Activated T-cell treated with anti-CD3 and anti-CD28 coated beads for 24 hours (primary cell): ENCODE data around the gene LEKR1.
"Not testable (repeated sequence)": the region's sequence is repeated elsewhere in the genome, so short reads cannot be mapped to it uniquely, and the experiment has no call there.

Source experiments
- DNase-seq: peaks from one replicate; pipeline ENCODE4 v3.0.0-alpha.2; 2020; ENCODE audit warnings: low read depth

LEKR1 gene

DNA sequence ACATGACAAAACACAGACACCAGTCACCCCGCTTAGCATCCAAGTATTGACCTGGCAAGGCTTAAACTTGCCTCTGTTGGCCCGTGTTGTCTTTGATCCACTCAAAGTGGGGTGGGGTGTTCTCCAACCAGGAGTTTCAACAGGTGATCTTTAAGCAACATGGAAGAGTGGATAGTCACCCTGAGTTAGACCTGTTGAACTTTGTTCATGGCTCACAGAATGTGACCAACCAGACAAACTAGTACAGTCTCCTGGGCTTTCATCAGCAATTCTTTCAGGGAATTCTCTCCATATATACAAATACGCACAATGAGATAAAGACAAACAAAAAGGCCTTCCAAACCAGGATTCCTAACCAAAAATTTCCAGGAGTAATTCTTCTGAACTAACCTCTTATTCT is 11.9 kb downstream of the LEKR1 start:
- DNase-seq = no peak

DNA sequence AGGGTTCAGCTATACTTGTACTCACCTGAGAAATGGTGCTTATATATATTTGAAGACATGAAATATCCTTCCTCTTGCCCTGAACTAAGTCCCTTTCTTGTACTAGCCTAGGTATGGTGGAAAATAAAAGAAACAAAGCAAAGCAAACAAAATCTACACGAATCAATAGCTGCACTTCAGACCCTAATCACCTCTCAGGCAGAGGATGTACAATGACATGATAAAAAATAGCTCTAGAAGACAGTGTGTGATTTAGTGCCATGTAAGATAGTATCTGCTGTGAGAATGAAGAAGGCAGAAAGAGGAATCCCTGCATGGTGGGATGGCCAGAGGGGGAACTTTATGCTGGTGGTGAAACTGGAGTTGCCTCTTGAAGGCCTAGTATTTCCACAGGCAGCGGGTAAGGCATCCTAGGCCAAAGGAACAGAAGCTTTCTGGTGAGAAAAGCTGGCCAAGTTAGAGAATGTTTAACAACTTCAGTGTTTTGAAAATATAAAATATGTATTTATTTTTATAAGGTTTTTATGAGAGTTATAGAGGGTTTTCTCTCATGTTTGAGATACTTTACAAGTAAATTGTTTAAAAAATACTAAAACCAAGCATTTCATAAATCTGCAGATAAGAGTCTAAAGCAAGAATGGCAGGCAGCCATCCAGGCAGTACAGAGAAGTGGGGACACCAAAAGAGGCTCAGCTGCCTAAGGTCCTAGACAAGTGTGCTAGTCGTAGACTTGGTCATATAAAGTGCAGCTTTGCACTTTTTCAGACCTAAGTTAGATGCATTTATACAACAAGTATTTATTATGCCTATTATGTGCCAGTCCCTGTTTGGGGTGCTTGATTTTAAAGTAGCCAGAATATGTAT is 14.9 kb downstream of the LEKR1 start:
- DNase-seq = no peak

DNA sequence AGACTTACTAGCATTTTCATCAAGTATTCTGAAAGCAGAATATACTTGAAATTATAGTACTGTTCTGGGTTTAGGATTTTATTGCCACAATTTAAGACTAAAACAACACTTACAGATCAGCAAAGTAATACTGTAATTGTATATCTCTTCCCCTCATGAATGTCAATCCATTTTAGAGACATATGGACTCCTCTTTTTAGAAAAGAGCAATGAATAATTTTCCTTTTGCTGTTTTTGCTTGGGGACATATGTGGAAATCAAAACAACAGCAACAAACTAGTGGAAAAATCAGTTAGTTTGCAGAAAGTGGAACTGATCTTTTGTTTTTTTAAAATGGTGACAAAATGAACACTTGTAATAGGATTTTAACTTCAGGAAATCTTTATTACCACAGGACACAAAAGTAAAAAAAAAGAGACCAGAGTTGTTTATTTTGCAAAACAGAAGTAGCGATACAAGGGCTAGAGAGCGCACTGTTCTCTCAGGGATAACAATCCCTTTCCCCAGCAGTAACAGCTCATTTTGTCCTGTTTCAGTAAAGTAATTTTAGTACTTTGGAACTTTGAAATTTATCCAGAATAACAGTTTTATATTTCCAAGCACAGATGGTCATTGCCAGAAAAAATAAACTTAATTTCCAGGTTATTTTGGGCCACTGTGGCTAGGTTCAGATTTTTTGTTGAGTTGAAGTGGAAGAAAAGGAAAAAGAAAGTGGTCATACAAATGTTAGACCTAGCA is 17.1 kb downstream of the LEKR1 start:
- no peak for DNase-seq

DNA sequence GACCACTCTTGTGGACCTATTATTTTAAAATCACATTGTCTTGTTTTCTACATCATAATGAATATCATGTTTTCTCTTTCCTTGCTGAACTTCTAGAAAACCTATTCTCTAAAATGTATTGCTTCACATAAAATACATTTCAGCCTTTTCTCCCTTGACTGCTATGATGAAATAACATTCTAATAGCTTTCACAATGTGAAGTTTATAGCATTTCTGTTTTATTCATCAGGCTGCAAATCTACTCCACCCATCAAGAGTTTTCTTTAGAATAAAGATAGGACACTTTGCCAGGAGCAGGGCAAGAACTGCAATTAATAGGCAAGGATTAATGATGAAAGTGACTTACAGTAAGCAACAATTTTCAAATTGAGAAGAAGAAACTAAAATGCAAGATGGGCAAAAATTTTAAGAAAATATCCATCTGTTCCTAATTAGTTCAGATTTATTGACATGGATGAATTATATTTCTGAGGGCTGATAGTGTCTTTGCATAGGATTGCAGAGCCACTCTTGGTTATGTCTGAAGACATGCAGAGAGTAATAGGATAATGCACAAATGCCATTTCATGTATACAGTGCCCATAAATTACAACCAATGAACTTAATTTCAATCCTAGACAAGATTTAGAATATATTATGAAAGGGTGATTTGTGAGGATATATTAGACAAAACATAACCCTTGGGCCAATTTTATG is 21.7 kb downstream of the LEKR1 start:
- no peak for DNase-seq

DNA sequence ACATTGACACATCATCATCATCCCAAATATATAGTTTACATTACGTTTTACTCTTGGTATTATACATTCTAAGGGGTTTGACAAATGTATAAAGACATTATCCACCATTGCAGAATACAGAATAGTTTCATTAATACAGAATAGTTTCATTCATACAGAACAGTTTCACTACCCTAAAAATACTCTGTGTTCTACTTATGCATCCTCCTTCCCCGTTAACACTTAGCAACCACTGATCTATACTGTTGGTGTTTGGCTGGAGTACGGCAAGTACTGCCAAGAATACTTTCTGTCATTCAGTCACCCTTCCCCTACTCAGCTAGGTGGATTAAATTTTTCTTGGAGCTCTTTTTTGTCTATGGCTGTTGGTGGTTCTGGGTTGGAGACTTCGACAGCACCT is 33.4 kb downstream of the LEKR1 start:
- no peak for DNase-seq

DNA sequence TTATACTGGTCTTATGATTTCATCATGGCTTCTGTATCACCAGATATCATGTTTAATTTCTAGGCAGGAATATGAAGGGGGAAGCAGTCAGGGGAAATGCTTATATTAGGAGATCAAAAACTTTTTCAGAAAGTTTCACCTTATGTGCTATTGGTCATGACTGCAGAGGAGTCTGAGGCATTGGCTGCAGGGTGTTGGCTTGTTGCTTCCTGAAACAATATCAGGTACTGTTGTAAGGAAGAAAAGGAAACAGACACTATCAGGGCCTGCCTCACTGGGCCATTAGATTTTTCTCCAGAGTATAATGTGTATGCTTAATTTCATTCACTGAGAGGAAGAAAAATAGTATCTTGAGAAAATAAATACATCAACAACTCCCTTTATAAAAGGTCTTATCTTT is 34.7 kb downstream of the LEKR1 start:
- no peak for DNase-seq

DNA sequence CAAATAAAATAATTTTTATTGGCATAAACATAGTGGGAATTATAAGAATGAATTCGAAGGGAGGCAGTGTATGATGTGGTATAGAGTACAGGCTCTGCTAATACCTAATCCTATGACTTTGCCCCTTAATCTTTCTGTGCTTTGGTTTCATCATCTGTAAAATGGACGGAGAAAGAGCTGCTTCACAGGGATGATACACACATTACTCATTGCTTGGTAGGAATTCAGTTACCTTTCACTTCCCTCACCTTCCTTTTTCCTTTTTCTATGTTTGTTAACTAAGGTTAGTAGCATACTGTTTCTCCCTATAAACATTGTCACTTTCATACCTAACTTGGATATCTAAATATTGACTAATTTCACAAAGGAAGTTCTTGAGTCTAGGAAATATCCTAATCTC is 36.2 kb downstream of the LEKR1 start:
- no peak for DNase-seq

DNA sequence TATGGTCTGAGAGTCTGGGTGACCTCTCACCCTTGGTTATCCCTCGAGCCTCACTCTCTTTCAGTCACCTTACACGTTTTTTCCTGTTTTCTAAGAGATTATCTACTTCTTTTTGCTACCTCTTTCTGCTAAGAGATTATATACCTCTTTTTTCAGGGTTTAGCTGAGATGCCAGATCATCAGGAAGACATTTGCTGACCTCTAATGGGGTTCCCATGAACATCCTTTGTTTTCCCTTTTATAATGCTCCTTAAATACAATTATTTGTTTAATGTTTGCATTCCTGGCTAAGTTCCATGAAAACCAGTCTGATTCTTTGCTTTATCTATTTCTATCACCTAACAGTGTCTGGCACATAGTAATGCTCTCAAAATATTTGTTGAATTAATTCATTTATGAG is 39.6 kb downstream of the LEKR1 start:
- no peak for DNase-seq

DNA sequence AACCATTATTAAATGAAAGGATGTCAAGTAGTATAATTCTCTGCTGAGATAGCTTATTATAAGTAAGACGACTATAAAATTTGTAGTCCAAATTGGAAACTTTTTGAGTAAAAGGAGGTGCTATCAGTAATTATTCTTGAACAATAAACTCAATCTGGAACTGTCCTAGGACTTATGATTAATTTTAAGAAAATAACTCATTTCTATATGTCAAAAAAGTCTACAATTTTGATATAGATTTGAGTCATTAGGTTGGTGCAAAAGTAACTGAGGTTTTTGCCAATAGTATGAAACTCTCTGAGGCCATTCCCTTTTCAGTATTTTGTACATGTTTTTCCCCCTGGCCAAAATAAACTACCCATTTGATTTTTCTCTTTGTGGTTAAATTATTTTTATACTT is 41.0 kb downstream of the LEKR1 start:
- no peak for DNase-seq

DNA sequence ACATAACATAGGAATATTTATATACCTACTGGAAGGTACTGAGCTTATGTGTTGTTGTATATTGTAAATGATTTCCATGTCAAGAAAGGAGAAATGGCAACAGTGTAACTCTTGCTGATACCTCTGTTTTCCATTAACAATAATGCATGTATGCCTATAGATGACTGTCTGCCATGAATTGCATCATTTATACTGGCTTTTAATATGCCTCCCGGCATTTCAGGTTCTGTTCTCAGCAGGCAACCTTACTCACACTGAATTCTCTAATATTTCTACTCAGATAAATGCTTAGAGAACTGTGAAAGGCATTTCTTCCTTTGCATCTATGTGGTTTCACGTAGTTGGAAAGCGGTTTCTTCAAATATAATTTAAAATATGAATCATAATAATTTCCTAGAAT is 41.8 kb downstream of the LEKR1 start:
- no peak for DNase-seq

DNA sequence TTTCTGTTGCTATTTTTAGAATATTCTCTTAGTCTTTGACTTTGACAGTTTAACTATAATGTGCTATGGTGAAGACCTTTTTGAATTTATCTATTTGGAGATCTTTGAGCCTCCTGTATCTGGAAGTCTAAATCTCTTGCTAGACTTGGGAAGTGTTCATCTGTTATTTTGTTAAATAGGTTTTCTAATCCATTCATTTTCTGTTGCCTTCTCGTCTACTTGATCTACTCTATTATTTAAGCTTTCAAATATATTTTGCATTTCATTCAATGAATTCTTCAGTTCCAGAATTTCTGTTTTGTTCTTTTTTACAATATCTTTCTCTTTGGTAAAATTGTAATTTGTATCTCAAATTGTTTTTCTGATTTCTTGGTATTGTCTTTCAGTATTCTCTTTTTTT is 47.8 kb downstream of the LEKR1 start:
- DNase-seq = no peak

DNA sequence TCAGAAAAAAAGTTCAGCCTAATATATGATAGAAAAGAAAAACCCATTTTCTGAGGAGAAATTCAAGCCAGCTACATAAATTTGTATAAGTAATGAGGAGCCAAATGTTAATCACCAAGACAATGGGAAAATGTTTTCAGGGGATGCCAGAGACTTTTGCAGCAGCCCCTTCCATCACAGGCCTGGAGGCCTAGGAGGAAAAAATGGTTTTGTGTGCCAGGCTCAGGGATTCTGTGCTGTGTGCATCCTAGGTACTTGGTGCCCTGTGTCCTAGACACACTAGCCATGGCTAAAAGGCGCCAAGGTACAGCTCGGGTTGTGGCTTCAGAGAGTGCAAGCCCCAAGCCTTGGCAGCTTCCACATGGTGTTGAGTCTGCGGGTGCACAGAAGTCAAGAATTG is 53.3 kb downstream of the LEKR1 start:
- DNase-seq = not testable (repeated sequence)

DNA sequence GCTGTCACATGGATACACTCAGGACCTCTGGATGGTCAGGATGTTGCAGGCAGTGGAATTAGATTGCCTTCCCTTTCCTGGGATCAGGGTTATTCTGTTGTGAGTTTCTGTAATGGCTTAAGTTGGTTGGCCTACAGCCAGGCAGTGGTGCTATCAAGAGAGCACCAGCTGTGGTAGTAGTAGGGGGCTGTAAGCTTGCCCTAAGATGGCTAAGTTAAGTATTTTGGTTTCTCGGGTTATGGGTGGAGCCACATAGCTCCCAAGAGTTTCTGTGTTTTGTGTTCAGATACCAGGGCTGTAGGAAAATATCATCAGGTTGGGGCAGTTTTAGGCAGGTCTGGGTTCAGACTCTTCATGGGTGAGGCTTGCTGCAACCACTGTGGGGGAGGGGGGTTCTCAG is 59.6 kb downstream of the LEKR1 start:
- DNase-seq = no peak

DNA sequence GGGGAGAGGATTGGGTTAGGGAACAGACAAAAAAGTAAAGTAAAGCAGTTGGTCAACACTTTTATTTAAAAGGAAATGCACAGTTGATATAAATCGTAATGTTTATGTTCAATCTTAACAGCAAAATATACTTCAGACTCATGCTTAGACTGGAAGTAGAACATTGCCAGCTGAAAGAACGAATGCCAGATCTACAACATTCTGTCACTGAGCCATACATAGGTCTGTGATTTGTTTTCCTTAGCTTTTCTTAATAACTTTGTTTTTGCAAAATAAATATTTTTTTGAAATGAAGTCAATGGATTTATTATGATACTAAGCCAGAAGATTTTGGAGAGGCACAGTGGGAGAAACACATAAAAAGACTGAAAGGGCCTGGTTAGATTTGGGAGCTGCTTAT is 62.0 kb downstream of the LEKR1 start:
- DNase-seq = no peak

DNA sequence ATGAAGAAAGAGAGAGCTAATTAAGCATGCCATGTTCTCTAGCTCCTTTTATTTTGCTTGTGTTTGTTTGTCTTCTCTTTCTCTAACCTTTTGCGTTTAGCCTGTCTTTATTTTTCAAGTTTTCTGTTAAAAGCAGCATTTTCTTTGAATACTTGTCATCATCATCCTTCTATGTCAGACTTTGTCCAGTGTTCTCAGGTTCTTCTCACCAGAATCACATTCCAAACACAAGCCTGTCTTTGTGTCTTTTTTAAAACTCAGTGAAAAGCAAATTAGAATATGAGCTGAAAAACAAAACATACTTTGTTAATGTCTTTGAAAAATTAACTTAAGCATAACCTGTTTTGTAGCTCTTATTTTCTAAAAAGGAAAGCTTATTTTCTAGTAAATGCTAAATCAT is 62.4 kb downstream of the LEKR1 start:
- no peak for DNase-seq

DNA sequence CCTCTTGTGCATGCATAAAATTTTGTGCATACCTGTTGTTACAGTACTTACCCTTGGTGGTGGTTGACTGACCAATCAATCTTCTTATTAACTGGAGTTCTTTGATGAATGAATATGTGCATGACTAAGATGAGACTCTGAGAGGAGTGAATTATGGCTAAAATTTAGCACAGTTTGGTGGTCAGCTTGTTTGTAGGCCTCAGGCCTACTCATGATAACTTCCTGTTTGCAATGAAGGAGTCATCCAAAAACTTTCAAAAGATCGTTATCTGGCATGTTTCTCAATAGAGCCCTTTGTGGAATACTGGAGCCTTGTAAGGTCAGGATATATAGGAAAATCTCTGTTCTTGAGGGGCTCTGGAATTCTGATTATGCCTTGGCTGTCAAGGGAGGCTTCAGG is 66.5 kb downstream of the LEKR1 start:
- DNase-seq = no peak

DNA sequence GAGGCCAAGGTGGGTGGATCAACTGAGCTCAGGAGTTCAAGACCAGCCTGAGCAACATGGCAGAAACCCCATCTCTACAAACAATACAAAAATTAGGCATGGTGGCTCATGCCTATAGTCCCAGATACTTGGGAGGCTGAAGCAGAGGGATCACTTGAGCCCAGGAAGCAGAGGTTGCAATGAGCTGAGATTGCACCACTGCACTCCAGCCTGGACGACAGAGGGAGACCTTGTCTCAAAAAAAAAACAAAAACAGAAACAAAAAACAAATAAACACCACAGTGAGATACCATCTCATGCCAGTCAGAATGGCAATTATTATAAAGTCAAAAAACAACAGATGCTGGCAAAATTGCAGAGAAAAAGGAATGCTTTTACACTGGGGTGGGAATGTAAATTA is 69.2 kb downstream of the LEKR1 start:
- not testable (repeated sequence) for DNase-seq

DNA sequence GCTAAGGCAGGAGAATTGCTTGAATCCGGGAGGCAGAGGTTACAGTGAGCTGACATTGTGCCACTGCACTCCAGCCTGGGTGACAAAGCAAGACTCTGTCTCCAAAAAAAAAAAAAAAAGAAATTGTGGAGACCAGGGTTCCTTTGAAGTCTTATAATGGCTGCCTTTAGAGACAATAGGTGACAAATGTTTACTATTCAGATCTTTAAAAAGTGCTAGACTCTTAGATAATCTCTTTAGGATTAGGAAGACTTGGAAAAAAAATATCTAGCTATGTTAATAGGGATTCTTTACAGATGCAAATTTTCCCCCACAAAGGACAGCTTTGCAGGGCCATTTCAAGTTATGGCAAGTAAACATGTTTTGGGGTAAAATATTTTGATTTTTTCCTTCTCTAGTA is 71.7 kb downstream of the LEKR1 start:
- not testable (repeated sequence) for DNase-seq

DNA sequence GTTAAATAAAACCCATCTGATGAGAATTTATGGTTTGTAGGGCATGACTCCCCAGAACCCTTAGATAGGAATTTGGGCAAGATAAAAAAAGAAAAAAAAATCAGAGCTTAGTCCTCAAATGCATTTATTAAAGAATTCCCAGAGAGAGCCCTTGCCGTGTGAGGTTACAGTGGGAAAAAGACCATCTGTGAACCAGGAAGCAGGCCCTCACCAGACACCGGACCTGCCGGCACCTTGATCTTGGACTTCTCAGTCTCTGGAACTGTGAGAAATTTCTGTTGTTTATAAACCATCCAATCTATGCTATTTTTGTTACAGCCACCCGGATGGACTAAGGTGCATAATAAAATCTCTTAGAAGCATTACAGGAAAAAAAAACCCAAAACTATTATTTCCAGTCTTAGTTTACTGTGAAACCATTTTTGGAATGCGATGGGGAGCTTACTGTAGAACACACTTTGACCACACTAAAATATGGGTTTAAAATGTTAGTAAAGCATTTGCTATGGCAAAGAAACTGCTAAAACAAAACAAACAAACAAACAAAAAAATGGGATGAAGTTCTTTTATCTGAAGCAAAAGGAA is 72.2 kb downstream of the LEKR1 start:
- DNase-seq = no peak

DNA sequence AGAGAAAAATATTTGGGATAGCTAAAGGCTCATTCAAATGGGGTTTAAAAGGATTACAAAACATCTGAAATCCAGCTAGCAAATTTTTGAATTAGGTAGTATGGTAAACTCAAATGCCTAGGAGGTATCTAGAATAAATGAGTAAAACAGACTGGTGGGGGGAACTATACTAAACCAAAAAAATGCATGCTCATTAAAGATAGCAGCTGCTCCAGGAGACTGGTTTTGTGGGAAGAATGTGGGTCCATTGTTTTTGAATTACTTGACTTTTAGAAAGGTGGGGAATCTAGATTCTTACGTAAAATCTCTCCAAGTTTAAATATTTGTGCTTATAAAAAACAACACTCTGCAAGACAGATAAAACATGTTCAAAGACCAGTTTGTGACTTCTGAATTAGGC is 73.8 kb downstream of the LEKR1 start:
- no peak for DNase-seq

DNA sequence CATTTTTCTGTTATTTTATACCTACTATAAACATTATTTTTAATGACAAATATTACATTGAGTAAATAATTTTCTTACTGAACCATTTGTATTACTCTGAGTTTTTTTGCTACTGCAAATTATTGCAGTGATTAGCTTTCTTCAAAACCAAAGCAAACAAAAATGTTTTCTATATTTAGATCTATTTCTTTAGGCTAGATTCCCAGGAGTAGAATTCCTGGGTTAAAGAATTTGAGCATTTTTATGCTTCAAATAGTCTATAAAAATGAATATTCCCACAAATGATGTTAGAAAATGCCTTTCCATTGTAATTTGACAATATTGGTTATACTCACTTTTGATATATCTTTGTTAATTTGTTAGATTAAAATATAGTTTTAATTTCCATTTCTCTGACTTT is 76.8 kb downstream of the LEKR1 start:
- no peak for DNase-seq

DNA sequence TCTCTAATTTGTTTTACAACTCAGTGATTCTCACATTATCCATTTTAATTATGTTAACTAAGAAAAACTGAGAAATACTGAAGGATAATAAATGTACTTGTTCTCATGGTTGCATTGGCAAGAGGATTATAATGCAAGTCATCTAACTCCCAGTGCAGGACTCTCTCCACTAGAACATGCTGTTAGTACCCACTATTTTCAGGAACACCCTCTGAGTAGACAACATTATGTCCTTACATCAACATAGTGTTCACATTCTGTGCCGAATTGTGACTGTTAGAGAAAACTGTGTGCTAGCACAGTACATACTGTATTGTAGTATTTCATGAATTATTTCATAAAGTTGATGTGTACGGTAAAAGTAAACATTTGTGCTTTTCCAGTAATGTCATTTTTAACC is 80.1 kb downstream of the LEKR1 start:
- no peak for DNase-seq

DNA sequence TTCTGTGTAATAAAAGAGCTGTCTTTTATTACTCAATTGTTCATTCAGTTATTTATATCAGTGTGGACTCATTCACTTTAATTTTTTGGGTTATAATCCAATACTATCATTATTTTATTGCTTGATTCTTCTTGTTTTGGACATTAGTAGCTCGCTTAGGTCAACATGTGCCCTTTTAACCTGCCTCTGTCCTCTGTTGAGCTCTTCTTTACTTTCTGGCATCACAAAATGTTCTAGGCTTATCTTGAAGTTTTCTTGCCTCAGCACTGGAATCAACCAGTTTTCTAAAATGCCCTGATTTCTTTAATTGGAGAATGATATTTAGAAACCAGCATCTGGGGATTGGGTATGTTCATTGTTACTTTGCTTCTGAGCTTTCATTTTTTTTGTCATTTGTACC is 82.2 kb downstream of the LEKR1 start:
- DNase-seq = no peak
